IPS-18c (cell line): ENCODE measurements around the gene S100A9.

Experiments used
- H3K4me3 ChIP-seq: 2 replicates; pipeline ENCODE4 v1.7.0; 2013; ENCODE audit warnings: low read depth, mild to moderate bottlenecking, low read length, moderate library complexity; ENCODE audit not compliant: insufficient read depth
- H3K9me3 ChIP-seq: one replicate; pipeline ENCODE4 v1.6.1; 2013; ENCODE audit warnings: mild to moderate bottlenecking, low read length, moderate library complexity; ENCODE audit not compliant: control insufficient read depth, insufficient read depth

S100A9 gene

DNA sequence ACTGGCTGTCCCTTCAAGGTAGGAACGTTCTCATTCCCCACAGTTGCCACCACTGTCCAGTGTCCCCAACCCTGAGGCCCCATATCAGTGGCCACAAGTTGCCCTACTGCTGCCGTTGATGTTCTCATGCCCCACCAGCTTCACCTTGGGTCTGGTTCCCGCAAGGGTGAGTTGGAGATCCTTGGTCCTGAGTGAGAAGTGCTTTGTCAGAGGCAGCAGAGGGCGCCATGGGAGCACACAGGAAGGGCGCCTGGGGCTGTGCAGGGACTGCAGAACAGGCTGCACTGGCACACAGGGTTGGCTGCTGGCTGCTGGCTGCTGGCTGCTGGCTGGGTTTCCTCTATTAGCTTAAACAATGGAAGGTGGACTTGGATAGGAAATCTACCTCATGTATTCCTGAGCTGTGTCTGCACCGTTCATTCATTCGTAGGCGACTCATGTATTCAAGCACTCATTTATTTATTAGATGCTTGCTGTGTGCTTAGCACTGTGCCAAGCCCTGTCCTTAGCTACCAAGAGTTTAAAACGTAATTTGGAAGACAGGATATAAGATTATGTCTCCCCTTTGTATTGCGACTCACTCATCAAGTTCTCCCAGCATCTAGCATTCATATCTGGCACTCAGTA, 2.1 kb upstream of the S100A9 start:
- Histone ChIP-seq H3K9me3 (no peaks in the 10 kb centered on the region), H3K4me3 (no peak overlapping the region)

DNA sequence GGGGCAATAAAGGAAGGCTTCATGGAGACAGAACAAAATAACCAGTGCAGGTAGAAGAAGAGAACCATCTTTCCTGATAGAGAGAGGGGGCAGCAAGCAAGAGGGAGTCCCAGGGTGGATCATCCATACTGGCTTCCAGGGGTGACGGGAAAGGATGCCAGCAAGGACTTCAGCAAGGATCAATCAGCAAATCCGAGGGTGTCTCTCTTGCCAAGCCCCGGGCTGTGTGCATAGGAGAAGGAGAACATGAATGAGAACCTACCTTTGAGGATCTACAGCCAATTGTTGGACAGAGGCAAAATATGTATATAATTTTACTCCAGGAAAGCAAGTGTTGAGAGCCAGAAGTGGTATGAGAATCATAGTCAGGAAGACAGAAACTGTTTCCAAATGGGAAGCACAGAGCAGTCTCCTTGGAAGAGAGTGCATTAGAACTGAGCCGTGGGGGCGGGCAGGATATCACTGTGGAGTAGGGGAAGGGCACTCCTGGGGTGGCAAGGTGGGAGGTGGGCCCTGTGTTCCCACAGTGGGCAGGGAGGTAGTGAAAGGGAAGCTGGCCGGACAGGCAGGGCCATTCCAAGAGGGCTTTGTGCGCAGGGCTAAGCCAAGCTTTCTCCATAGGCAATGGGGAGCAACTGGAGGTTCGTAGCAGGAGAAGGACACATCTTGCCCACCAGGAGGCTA, 1.1 kb upstream of the S100A9 start:
- no peak overlapping the region for H3K4me3 ChIP-seq

DNA sequence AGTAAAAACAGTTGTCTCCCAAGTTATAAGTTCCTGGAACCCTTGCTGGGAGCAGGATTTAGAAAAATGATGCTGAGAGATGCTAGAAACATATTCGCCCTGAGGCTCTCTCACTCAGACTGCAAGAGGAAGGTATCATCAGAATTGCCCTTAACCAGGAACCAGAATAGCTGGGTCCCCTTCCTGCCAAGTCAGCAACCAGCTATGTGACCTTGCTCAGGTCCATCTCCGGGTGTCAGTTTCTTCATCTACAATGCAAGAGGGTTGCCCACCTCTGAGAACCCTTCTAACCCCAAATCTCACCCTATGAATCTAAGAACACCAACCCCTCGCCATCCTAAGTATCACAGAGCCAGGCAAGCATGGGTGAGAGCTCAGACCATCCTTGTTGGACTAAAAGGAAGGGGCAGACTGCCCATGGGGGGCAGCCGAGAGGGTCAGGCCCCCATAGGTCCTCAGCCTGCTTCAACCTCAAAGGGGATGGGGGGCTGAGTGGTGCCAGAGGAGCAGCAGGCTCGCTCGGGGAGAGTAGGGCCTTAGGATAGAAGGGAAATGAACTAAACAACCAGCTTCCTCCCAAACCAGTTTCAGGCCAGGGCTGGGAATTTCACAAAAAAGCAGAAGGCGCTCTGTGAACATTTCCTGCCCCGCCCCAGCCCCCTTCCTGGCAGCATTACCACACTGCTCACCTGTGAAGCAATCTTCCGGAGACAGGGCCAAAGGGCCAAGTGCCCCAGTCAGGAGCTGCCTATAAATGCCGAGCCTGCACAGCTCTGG, 390 bp upstream of the S100A9 start:
- Histone ChIP-seq H3K4me3 (no peak overlapping the region), H3K9me3 (no peaks in the 10 kb centered on the region)

More for the DNA sequence above, 1.1 kb upstream of the S100A9 start:
- no peaks in the 10 kb centered on the region for H3K9me3 ChIP-seq

DNA sequence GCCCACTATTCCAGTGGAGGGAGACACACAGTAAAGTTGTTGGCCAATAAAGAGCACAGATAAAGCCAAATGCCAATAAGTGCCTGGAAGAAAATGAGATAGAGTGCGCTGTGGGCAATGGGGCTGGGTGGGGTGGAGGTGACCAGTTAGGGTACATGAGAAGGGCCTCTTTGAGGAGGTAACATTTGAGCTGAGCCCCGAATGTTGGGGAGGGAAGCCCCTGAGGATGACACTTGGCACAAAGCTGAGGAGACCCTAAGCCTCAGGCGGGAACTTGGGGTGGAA, 979 bp downstream of the S100A9 start:
- H3K9me3 ChIP-seq: no peaks in the 10 kb centered on the region
- H3K4me3 ChIP-seq: no peak overlapping the region

DNA sequence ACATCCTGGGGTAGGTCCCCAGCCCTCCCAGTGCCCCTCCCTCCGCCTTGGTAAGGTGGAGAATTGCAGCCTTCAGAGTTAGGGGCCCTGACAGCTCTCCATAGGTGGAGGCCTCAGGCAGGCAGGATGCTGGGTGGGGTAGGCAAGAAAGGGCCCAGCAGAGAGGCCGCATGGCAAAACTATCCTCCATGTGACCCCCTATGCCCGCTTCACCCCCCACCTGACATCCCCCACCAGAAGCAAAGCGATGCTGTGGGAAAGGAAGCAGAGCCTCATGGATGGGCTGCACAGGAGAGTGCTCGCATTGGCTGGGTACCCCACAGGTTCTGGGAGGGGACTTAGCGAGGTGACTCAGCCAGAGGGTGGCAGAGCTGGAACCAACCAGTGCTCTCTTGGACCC, 1.6 kb downstream of the S100A9 start:
- Histone ChIP-seq H3K9me3 (no peaks in the 10 kb centered on the region), H3K4me3 (no peak overlapping the region)

- H3K4me3 ChIP-seq: no peak overlapping the region
- H3K9me3 ChIP-seq: no peaks in the 10 kb centered on the region
Measured at GRCh38 chr1:153360190-153360589, 2.5 kb downstream of the S100A9 start.

DNA sequence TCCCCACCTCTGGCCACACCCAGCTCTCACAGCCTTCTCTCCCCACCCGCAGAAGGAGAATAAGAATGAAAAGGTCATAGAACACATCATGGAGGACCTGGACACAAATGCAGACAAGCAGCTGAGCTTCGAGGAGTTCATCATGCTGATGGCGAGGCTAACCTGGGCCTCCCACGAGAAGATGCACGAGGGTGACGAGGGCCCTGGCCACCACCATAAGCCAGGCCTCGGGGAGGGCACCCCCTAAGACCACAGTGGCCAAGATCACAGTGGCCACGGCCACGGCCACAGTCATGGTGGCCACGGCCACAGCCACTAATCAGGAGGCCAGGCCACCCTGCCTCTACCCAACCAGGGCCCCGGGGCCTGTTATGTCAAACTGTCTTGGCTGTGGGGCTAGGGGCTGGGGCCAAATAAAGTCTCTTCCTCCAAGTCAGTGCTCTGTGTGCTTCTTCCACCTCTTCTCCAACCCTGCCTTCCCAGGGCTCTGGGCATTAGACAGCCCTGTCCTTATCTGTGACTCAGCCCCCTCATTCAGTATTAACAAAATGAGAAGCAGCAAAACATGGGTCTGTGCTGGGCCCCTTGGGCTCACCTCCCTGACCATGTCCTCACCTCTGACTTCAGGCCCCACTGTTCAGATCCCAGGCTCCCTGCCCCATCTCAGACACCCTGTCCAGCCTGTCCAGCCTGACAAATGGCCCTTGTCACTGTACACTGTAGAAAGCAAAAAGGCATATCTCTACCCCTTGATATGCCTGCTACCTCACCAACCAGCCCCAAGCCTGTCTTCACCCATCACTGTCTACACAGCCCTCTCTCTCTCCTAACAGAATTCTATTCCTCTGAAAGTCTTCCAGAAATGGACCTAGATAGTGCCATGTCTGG, 3.2 kb downstream of the S100A9 start:
- no peak overlapping the region for H3K4me3 ChIP-seq

GRCh38 chr1:153361480-153362109, 3.9 kb downstream of the S100A9 start:
- Histone ChIP-seq H3K4me3 (no peak overlapping the region), H3K9me3 (no peaks in the 10 kb centered on the region)

More for the DNA sequence above, 3.2 kb downstream of the S100A9 start:
- no peaks in the 10 kb centered on the region for H3K9me3 ChIP-seq

DNA sequence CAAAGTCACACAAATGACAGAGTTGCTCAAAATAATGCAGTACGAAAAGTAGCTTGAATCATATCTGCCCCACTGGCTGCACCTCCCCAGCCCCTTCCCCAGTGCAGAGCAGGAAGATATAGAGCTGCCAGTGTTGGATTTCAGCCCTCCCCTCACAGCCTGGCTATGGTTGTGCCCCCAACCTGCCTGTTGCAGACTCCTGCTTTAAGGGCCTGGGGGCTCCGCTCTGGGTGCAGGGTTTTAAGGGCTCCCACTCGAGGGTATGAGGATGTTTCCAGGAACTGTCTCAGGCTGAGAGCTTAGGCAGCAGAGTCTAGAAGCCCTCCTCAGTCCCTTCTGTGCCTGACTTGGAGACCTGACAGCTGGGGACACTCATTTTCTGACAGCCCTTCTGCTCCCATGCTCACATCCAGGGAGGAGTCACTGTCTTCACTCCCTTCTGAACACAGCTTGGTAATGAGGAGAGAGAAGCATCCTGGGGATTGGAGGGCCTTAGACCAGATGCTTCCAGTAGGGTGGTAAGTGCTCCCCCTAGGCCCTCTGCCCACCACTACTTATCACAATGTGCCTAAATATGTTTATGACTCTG, 4.6 kb downstream of the S100A9 start:
- Histone ChIP-seq H3K4me3 (no peak overlapping the region), H3K9me3 (peaks cover under 1% of the 10 kb centered on the region)

DNA sequence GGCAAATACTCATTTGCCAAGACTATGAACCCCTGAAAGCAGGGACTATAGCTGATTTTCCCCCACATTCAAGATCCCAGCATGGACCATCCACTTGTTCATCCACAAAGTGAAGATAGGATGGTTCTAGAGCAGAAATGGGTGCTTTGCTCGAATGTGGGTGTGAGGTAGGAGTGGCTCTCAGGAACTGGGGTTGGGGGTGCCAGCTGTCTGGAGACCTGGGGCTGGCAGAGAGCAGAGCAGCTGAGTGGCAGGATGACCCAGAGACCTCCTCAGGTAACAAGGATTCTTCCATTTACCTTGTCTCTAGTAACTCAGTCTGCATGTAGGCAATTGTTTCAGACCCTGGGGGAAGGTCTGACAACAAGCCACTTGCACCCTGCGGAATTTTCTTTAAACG, 6.0 kb downstream of the S100A9 start:
- peaks cover 2% of the 10 kb centered on the region for H3K9me3 ChIP-seq
- H3K4me3 ChIP-seq: no peak overlapping the region

DNA sequence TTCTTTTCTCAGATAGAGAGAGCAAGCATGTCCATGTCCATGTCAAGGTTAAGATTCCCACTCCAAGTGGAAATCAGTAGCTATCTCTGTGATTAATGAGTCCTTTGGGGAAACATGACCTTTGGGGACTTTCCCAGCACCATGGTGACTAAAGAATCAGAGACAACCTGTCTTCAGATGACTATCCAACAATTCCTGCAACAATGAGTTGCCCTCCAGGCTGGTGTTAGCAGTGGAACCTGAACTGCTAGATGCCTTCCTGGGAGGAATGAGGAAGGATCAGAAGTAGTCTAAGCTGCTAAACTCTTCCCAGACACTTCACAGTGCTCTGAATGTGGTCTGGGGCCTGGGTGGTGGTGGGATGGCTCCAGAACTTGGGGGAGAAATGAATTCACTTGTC, 6.5 kb downstream of the S100A9 start:
- Histone ChIP-seq H3K4me3 (no peak overlapping the region), H3K9me3 (peaks cover 2% of the 10 kb centered on the region)

- Histone ChIP-seq H3K9me3 (peaks cover 2% of the 10 kb centered on the region), H3K4me3 (no peak overlapping the region)
Measured at GRCh38 chr1:153364766-153365666, 7.4 kb downstream of the S100A9 start.

- H3K9me3 ChIP-seq: peaks cover 2% of the 10 kb centered on the region
- H3K4me3 ChIP-seq: no peak overlapping the region
Measured at GRCh38 chr1:153365696-153366095, 8.0 kb downstream of the S100A9 start.

DNA sequence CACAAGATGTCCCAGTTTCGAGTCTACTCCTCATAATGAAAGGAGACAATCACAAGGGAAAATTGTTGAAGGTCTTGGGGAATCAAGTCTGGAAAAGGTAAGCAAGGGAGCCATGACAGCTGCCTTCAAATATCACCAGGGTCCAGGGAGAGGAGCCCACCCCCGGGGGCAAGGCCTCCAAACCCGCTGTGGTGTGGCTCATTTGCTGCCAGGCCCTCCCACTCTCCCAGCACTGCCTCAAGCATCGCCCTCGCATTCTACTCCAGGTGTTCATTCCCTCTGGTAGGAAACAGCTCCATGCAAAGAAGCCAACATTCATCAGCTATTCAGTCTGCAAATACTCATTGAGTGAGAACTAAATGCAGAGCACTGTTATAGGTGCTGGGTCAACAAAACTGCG, 8.6 kb downstream of the S100A9 start:
- Histone ChIP-seq H3K4me3 (no peak overlapping the region), H3K9me3 (peaks cover 2% of the 10 kb centered on the region)

DNA sequence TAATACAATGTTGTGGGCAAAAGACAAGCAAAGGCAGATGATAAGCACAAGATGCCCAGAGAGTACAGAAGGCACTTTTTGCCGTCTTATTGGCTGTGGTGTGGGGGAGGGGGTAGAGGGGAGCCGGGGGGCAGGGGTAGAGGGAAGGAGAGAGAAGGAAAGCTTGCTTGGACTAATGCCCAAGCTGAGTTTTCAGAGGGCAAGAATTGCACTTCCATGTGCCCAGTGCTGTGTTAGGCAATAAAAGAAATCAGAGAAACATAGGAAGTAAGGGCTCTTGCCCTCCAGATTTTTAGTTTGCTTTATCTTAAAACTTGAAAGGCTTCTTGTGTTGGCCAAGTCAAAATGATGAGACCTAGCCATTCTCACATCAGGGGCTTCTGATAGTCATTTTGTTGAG, 9.4 kb downstream of the S100A9 start:
- Histone ChIP-seq H3K9me3 (peaks cover 2% of the 10 kb centered on the region), H3K4me3 (no peak overlapping the region)

GRCh38 chr1:153368495-153368894, 10.8 kb downstream of the S100A9 start:
- no peak overlapping the region for H3K4me3 ChIP-seq
- H3K9me3 ChIP-seq: peaks cover 2% of the 10 kb centered on the region
